Activated CD4-positive, alpha-beta T cell treated with anti-CD3 and anti-CD28 coated beads, Interleukin-2, amount 50 U/mL, for 24 hours (primary cell): ENCODE measurements around the gene CALHM5.

Experiments
- DNase-seq, 2 donors: peaks; one replicate each; pipeline ENCODE4 v3.0.0-alpha.2; 2020; ENCODE audit warnings: low read depth in 1 of 2, low spot score in 1 of 2

Gene CALHM5

DNA sequence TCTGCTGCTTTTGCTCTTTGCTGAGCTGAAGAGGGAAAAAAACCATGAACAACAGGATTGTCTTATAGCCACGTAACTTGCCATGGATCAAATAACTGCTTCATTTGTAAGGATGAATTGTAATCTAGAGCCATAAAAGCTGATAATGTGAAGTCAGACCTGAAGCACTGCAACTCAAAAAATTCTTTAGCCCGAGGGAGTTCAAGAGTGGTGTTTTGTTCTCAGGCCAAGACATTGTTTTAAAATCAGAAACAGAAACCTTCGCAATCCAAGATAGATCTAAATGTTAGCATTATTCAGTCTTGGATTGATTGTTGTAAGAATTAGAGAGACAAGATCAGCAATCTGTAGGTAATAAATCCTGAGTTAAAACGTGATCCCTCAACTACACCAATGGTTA lies 34.2 kb downstream of the CALHM5 start, which contains the start of gene TRAPPC3L:
Gene TRAPPC3L (minus strand): TSS at position 34 of the 400 bp plus-strand sequence. CDS start 170 bp downstream, outside the sequence.
- no peak for DNase-seq

DNA sequence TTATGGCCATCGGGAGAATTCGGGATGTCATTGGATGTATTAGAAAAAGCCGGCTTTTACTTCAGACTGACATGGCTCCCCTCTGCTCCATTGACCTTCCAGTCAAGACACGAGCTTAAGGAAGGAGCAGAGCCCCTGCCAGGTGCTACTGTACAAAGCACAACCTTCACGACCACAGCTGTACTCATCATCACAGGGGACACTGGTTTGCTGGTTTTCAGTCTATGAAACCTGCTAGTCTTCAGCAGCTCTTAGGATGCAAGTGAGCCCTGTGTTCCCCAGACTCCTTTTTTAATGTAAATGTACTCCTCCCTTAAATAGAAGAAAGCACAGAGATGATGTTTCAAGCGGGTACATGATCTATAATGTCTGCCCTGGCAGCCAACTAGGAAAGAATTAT lies 35.9 kb downstream of the CALHM5 start:
- no peak for DNase-seq

DNA sequence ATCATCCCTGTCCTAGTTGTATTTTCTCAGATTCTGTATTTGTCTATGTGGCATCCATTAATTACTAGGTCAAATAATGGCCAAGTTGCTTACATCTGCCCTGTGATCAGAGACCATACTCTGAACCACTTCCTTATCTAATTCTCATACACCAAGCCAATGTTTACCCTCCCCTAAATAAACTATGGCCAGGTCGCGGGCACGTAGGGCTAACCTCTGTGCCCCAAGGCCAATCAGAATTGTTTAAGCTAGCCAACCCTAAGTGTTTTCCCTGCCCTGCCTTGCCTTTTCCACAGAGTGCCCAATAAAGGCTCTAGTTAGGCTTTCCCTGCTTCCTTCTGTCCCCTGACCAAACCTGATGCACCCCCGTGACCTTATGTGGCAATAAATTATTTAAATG lies 39.4 kb downstream of the CALHM5 start:
- DNase-seq: no peak

DNA sequence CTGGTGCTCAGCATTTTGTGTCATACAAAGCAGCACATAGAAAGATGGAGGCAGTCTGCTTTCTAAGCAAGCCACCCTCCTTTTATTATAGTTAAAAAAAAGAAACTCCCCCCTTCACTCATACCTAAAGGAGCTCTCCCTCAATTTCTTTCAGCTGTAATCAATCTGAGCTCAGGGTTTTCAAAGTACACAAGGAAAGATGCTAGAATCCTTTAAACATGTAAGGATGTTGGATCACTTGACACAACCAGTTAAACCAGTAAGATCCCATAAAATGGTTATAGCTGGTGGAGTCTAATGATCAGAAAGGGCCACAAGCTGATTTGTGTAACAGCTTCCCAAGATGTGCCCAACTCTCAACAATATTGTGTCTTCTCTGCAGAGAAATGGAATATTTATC lies 42.0 kb downstream of the CALHM5 start, which contains the start of gene CALHM4:
Gene CALHM4 (plus strand): TSS at position 301 of the 400 bp plus-strand sequence. CDS start 43 bp downstream, at position 344.
- DNase-seq: no peak

DNA sequence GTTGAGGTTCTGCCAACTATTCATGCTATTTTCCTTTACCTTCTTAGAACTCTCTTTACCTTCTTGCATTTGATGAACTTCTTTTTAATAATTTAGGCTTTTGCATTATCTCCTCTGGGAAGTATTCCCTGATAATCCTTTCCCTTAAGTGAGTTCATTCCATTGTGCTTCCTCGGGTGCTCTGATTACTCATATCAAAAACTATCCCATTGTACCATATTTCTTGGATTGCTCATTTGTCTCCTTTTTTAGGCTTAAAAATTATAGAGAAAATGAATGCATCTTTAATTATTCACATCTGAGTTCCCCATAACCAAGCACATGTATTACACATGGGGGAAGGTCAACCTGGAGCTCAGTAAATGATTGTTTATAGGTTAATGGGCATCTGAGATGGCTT lies 44.6 kb downstream of the CALHM5 start:
- DNase-seq: no peak

DNA sequence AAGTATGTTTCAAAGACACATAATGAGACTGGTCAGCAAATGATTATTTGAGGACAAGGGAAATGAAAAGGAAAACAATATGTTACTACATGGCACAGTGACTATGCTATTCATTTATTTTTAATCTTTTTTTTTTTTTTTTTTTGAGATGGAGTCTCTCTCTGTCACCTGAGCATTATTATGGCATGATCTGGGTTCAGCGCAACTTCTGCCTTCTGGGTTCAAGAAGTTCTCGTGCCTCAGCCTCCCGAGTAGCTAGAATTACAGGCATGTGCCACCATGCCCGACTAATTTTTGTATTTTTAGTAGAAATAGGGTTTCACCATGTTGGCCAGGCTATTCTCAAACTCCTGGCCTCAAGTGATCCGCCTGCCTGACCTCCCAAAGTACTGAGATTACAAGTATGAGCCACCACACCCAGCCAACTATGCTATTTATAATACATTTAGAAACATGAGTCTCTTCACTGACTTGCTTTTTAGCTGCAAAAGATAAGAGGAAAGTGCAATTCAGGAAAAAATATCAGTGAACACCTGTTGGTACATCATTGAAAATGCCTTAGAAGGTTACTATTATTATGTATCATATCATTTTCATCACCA lies 45.5 kb downstream of the CALHM5 start:
- no peak for DNase-seq

DNA sequence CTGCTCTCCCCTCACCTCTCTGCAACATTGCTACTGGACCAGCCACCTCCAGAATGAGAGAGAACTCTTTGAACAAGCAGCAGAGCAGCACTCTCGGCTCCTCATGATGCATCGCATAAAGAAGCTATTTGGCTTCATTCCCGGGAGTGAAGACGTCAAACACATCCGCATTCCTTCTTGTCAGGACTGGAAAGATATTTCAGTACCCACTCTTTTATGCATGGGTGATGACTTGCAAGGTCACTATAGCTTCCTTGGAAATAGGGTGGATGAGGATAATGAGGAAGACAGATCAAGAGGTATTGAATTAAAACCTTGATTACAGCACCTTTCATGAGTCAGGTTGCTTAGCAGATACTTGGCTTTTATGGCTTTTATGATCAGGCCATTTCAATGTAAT lies 46.5 kb downstream of the CALHM5 start:
- no peak for DNase-seq

DNA sequence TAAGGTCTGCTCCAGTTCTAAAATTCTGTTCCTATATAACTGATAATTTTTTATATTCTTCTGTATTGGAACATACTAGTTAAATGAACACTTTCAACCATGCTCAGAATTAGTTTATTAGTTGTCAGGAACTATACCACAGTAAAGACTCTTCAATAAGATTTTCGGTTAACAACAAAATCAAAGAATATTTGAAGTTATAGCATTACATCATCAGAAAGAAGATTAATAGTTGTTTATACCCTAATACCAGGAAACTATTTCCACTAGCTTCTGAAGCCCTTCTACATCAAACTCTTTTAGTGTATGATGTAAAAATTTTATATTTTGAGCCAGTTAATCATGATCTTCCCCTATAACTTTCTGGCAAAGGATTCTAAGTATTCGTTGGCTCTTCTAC lies 48.7 kb downstream of the CALHM5 start:
- DNase-seq: no peak

DNA sequence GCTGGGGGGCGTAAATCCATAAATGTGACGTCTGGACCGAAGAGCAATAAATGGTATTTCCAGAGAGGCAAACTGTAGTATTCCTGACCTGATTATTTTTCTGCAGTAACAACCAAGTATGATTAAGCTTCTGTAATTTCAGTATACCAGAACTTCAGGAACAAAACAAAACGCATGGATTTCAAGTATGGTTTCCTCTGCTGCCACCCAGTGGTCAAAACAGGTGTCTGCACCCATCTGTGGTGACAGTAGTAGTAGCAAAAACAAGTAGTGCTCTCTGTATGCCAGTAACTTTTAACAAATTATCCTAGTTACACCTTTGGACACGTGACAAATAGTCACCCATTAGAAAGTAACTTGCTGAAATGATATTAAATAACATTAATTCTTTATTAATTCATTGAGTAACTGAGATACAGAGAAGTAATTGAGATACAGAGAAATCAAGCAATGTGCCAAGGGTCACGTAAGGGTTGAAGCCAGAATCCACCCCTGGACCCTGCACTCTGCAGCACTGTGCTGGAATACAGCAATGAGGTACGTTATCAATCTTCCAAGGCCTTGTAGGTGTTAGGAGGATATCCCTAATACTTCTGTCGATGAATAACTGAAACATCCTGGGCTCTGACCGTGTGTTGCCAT lies 50.1 kb downstream of the CALHM5 start:
- DNase-seq: peak in 1 of 2 donors; percentile 54

DNA sequence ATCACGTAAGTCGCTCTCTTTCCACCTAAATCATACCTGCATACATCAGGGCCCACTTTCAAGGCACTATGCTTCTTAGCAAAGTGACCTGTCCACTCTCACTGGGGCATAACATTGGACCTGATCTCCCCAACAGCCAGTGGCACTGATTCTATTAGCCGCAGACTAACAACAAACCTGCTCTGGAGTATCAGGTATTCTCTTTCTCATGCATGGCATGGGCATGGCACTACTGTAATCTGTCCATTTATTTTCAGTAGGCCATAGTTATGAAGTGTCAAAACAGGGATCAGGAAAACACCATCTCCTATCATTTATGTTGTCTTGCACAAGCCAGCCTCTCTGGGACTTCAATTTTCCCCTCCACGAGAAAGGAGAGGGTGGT lies 50.6 kb downstream of the CALHM5 start:
- no peak for DNase-seq

DNA sequence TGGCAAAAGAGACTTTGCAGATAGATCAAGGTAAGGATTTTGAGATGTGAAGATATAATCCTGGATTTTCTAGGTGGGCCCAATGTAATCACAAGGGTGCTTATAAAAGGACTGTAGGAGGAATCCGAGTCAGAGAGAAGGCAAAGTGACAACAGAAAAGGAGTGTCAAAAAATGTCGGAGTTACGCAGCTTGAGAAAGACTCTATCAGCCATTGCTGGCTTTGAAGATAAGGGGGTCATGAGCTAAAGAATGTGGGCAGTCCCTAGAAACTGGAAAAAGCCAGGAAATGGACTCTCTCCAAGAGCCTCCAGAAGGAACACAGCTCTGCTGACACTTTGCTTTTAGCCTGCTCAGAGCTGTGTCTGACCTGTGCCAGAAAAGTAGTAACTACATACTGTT lies 51.2 kb downstream of the CALHM5 start:
- no peak for DNase-seq

DNA sequence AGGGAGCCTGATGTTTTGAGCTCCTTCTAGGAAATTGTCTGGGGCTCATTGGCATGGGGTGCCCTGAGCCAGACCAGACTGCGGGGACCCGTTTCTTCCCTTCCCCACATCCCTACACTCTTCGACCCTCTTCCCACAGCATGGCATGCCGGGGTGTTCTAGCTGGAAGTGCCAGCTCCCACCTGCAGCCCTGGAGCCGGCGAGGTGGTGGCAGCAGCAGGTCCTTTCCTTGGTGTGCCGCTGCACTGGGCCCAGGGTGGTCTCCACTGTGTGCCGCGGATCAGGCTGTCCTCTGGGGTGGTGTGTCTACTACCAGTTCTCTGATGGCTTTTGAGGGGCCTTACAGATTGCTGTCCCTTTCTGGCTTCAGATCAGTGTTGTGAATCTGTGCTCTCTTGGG lies 52.4 kb downstream of the CALHM5 start:
- DNase-seq: no peak

DNA sequence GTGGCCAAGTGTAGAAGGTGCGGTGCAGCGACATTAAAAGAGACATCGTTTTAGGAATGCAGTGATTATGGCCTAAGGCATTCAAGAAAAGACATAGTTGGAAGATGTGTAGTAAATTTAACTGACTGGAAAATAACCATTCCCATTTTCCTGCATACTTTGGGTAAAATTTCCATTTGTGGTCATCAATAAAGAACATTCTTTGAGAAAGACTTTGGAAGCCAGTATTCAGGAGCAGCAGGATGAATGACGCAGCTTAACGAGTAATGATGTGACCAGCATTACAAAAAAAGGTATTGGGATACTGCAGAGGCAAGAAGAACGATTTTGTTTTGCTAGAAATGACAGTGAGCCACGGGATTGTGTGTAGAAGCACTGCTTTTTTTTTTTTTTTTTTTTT lies 52.9 kb downstream of the CALHM5 start:
- DNase-seq: no peak

DNA sequence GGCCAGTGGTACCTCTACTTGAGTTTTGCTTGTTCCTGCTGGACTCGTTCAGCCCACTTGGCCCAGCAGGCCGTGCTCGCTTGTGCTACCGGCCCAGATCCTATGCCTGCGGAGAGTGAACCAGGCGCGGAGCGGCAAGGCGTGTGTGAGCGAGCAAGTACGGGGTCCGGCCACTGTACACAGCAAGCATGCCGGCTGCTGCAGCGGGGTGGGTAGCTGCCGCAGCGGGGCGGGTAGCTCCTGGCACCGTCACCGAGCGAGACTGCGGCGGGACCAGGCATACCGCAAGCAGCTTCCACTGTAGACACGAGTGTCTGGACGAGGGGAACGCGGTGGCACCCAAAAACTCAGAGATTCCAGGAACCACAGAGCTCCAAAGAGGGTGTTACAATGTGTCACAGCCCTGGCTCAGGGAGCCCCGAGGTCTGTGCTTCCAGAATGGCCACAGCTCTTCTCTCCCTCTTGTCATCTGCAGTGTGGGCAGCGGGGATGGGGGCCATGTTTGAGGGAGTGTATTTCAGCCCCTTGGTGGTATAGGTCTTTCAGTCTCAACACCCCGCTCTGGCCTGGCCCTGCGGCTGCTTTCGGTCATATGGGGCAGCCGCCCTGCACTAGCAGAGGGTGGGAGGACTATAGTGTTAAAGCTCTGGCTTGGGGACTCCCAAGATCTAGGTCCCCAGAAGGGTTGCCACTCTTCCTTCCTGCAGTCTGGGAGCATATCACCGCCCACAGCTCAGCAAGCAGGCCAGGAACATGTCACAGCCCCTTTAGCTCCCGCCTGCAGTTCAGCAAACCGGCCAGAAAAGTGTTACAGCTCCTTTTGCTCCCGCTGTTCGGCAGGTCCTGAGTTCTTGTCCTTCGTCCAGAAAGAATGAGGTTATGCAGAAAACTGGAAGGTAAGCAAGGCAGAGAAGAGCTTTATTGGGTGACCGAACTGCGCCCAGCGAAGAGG lies 53.8 kb downstream of the CALHM5 start:
- DNase-seq: no peak

DNA sequence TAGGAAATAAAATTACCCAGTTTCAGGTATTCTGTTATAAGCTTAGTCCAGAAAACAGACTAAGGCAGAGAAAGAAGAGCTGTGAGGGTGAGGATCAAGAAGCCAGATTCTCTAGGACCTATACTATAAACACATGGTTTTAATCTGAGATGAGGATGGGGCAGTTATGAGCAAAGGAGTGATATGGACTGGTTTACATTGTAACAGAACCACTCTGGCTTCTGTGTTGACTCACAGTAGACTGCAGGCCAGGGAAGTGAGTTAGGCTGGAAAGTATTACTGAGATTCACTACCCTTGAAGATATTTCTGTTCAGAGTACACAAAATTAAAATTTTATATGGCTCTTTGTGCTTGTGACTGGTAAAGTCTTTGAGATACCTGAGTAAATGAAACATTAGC lies 56.7 kb downstream of the CALHM5 start:
- no peak for DNase-seq

DNA sequence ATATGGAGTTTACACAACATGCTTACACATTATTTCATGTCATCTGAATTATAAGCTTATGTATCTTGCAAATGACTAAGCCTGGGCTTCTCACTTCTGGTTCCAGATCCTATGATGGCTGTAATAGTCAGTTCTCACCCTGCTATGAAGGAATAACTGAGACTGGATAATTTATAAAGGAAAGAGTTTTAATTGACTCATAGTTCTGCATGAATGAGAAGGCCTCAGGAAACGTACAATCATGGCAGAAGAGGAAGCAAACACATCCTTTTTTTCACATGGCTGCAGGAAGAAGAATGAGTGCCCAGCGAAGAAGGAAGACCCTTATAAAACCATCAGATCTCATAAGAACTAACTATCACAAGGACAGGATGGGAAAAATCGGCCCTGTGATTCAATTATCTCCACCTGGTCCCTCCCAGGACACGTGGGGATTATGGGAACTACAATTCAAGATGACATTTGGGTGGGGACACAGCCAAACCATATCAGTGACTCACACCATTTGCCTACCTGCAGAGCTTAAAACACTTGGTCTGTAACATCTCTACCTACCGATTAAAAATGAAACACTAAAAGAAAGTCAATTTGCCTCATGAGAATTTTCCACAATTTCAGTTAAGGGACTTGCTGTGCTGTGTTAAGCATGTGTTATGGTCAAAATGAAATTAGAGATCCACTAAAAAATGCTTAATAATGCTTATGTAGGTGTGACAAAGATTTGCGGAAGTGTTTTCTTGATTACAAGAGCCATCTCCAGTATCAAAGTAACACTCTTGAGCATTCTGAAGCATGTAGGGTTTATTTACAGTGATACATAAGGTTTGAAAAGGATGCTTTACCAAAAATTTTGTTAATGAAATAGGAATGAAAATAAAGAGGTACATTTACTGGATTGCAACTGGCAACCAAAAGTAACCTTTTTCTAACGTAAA lies 57.6 kb downstream of the CALHM5 start:
- no peak for DNase-seq

DNA sequence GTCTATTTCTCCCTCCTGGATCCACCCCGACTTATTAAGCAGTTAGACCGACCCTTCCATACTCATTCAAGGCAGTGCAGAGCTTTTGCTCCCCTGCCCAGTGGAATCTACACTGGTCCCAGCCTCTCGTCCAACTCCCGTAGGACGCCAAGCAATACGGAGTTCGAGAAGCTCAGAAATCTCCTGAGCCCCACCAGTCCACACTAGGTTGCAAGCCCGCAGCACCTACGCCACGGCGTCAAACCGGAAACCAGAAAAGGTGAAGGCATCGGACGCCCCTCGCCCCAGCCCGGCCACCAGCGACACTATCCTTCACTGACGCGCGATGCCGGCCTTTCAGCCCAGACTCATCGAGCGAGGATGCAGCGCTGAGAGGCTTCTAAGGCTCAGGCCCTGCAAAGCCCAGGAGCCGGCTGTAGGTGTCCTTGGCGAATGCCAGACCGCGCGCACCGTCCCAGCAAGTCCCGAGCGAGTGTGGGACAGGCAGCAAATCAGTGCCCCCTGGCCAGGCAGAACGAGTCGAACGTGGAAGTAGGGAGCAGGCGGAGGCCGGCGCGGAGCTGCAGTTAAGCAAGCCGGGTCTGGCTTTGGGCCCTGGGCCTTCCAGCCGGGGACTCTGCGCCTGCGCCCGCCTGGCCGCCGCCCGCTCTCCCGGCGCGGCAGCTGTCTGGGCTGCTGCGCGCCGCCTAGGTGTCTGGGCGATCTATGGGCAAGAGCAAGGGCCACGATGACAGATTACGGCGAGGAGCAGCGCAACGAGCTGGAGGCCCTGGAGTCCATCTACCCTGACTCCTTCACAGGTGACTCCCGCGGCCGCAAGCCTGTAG lies 59.6 kb downstream of the CALHM5 start, which contains the start of gene RWDD1:
Gene RWDD1 (plus strand): TSS at position 649 of the 827 bp plus-strand sequence. CDS start 79 bp downstream, at position 728.
- peak; percentile 95 to 98 for DNase-seq

DNA sequence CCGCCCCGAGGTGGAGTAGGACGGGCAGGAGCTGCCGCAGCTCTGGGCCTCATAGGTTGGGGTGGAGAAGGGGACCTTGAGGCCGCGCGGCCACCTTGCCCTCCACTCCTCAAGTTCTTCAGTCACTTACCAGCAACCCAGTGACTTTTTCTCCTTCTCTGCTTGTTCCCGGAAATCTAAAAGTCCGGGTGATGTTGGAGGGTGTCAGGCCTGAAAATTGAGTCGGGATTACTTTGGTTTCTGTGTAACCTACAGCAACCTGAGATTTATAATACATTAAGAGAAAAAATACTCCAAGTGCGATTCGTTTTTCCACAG lies 60.2 kb downstream of the CALHM5 start:
- DNase-seq: no peak

DNA sequence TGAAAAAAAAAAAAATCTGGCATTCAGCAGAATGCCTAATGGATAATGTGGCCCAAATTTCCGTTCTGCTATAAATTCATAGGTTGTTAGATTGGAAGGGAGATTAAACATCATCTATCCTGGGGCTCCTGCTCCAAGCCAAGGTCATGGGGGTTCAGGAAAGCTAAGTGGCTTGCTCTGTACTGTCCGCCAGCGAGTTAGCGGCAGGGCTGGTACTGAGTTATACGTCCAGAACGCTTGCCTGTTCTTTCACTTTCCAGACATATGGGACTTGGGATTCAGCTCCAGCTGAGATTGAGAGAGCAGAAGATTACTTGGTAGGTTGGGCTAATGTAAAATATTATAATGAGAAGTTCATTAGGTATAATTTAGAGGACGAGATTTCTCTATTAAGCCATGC lies 60.7 kb downstream of the CALHM5 start:
- DNase-seq: no peak
